Esophagus muscularis mucosa (tissue), 4 donors: ENCODE results near the gene GADD45G. TPM values are rescaled to one million over a fixed set of nuclear protein-coding genes. Genes with fewer than 3 reads are reported as not detected.

Experiments used
- DNase-seq: peaks from one replicate; pipeline ENCODE4 v3.0.0-alpha.2; 2017; ENCODE audit errors: extremely low spot score
- H3K27ac ChIP-seq, 4 donors: fragments of 200-600 bp; sonication (generic); replicated peaks in 1 of 4; 1 replicate in 3 of 4; 2 replicates in 1 of 4; pipeline ENCODE4 v1.5.1; 2016 to 2019; ENCODE audit warnings: mild to moderate bottlenecking in 1 of 4
- H3K27me3 ChIP-seq, 4 donors: fragments of 200-600 bp; sonication (generic); one replicate each; pipeline versions ENCODE4 v1.5.1 to v1.6.0; 2016 to 2019
- H3K36me3 ChIP-seq, 4 donors: fragments of 200-600 bp; sonication (generic); one replicate each; pipeline ENCODE4 v1.5.1; 2016 to 2019
- H3K4me1 ChIP-seq, 4 donors: fragments of 200-600 bp; sonication (generic); one replicate each; pipeline ENCODE4 v1.5.1; 2016 to 2019
- H3K4me3 ChIP-seq, 4 donors: fragments of 200-600 bp; sonication (generic); 1 replicate in 2 of 4; 2 replicates in 2 of 4; pipeline ENCODE4 v1.5.1; 2016 to 2019; ENCODE audit warnings: mild to moderate bottlenecking in 4 of 4, moderate library complexity in 1 of 4
- H3K9me3 ChIP-seq, 4 donors: fragments of 200-600 bp; sonication (generic); 1 replicate in 3 of 4; 2 replicates in 1 of 4; pipeline ENCODE4 v1.5.1; 2016 to 2019
- EP300 ChIP-seq: sonication (generic); formaldehyde crosslinking; IDR thresholded peaks from one replicate; pipeline ENCODE4 v1.6.1; 2017; ENCODE audit warnings: antibody characterized with exemption
- POLR2A ChIP-seq: fragments of 450-650 bp; IDR thresholded peaks from one replicate; pipeline ENCODE4 v1.6.1; 2017; ENCODE audit warnings: antibody characterized with exemption, moderate library complexity, mild to moderate bottlenecking, low read depth
- POLR2AphosphoS5 ChIP-seq, 2 donors: sonication (generic); formaldehyde crosslinking; IDR thresholded peaks; one replicate each; pipeline ENCODE4 v1.6.1; 2017; ENCODE audit warnings: antibody characterized with exemption in 2 of 2
- WGBS: methylation state at CpG from one replicate; pipeline ENCODE4 v1.1.5; 2018; 5-methylcytosine and 5-hydroxymethylcytosine counted together
- intact Hi-C: fragments of 100-400 bp; cut with DNase I; formaldehyde crosslinking; loops from one replicate; pipeline ENCODE4 v1.15.1; 2023
- total RNA-seq, 4 donors: library from RNA; depleted of rRNA; stranded (reverse); fragments of >200 nt; gene quantifications; one replicate each; pipeline versions ENCODE4 v1.1.0 to v1.2.1, GENCODE V29; 2016
- TF ChIP-seq, protein P1 (sequence below), 3 experiments: fragments of 200-600 bp in 2 of 3; fragments of 450-650 bp in 1 of 3; sonication (generic) in 2 of 3; IDR thresholded peaks; one replicate each; pipeline ENCODE4 v1.5.1; 2017 to 2019; ENCODE audit warnings: antibody characterized with exemption in 3 of 3, mild to moderate bottlenecking in 2 of 3, moderate library complexity in 1 of 3

GADD45G gene
- total RNA-seq, 4 donors from 2014 or later = 44.0 to 136 (median 103) TPM

DNA sequence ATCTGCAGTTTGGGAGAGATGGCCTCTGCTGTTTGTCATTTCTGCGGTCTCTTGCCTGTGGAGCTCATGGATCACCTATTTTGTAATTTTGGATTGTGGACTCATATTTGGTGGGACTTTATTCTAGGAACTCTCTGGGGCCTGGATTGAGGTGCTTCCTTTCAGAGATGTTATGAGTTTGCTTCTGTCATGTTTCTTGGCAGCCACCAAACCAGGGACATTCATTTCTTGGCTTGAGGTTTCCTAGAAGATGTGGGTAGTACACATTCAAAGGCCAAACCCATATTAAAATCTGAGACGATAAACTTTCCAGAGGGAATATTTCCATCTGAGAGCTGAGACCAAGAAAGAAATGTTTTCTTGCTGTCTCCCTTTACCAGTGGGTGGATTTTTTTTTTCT is 37.2 kb upstream of the GADD45G start:
- H3K4me3 ChIP-seq = no peak overlapping the region
- no peak overlapping the region for H3K27ac ChIP-seq
- H3K27me3 ChIP-seq = peaks cover 0 to 20% (median 0%) of the 10 kb centered on the region in 4 donors
- no peak for DNase-seq
- H3K9me3 ChIP-seq = no peaks in the 10 kb centered on the region
- H3K4me1 ChIP-seq = no peaks in the 10 kb centered on the region
- 89% methylated on average over 2 of the region's 2 CpGs for WGBS
- intact Hi-C loops = no loop called here
- no peak for TF ChIP-seq EP300
- TF ChIP-seq POLR2AphosphoS5 (IDR thresholded peaks at IDR 0.05) = no peak
- TF ChIP-seq, protein P1, sequence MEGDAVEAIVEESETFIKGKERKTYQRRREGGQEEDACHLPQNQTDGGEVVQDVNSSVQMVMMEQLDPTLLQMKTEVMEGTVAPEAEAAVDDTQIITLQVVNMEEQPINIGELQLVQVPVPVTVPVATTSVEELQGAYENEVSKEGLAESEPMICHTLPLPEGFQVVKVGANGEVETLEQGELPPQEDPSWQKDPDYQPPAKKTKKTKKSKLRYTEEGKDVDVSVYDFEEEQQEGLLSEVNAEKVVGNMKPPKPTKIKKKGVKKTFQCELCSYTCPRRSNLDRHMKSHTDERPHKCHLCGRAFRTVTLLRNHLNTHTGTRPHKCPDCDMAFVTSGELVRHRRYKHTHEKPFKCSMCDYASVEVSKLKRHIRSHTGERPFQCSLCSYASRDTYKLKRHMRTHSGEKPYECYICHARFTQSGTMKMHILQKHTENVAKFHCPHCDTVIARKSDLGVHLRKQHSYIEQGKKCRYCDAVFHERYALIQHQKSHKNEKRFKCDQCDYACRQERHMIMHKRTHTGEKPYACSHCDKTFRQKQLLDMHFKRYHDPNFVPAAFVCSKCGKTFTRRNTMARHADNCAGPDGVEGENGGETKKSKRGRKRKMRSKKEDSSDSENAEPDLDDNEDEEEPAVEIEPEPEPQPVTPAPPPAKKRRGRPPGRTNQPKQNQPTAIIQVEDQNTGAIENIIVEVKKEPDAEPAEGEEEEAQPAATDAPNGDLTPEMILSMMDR (IDR thresholded peaks at IDR 0.05) = no peak
- TF ChIP-seq POLR2A = no peak
- no peaks in the 10 kb centered on the region for H3K36me3 ChIP-seq

DNA sequence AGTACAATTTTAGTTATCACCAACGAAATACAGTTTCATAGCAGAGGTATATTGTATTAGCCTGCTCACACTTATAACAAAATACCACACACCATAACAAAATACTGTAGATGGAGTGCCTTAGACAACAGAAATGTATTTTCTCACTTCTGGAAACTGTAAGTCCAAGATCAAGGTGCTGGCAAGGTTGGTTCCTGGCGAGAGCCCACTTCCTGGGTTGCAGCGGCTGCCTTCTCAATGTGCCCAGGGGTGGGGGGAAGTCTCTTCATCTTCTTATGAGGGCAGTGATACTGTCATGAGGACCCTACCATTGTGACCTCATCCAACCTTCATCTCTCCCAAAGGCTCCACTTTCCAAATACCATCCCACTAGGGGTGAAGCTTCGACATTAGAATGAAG is 30.5 kb upstream of the GADD45G start:
- Histone ChIP-seq H3K27me3 (peaks cover 0 to 30% (median 2%) of the 10 kb centered on the region in 4 donors), H3K27ac (no peak overlapping the region), H3K9me3 (peaks cover 0 to 6% (median 0%) of the 10 kb centered on the region in 4 donors), H3K4me1 (no peaks in the 10 kb centered on the region), H3K36me3 (no peaks in the 10 kb centered on the region), H3K4me3 (no peak overlapping the region)
- intact Hi-C loops = loop anchor here (5.0 kb wide), 1 partner anchor 1298 kb away; no protein-coding TSS in a partner anchor
- no peak for DNase-seq
- TF ChIP-seq EP300 (no peak), POLR2A (no peak), POLR2AphosphoS5 (IDR thresholded peaks at IDR 0.05) (no peak)
- TF ChIP-seq, protein P1 (IDR thresholded peaks at IDR 0.05) = no peak
- WGBS = 46% methylated on average over 4 of the region's 4 CpGs

DNA sequence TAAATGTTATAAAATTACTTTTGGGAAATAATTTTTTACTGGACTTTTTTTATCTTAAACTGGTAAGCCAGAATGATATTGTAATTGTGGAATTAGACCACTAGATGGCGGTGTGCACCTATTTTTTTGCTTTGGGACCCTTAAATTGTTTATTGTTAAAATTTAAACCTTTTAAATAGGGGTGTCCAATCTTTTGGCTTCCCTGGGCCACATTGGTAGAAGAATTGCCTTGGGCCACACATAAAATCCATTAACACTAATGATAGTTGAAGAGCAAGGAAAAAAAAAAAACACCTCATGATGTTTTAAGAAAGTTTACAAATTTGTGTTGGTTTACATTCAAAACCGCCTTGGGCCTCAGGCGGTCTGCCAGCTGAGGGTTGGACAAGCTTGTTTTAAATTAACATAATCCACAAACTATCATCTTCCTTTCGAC is 28.4 kb upstream of the GADD45G start:
- DNase-seq = no peak
- no peaks in the 10 kb centered on the region for H3K36me3 ChIP-seq

DNA sequence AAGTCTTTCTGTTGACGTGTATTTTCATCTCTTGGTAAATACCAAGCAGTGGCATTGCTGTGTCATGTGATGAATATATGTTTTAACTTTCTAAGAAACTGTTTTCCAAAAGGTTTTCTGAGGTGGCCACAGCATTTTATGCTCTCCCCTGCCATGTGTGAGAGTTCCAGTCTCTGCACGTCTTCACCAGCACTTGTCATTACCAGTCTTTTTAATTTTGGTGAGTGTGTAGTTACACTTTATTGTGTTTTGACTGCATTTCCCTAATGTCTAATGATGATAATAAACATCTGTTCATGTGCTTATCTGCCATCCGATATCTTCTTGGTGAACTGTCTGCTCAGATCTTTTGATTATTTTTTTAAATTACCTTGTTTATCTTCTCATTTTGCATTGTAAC is 27.4 kb upstream of the GADD45G start:
- H3K27ac ChIP-seq = no peak overlapping the region
- no peak for TF ChIP-seq POLR2AphosphoS5 (IDR thresholded peaks at IDR 0.05)
- TF ChIP-seq, protein P1 (IDR thresholded peaks at IDR 0.05) = no peak
- no peak for TF ChIP-seq EP300
- TF ChIP-seq POLR2A = no peak
- H3K9me3 ChIP-seq = peaks cover 0 to 6% (median 0%) of the 10 kb centered on the region in 4 donors
- intact Hi-C loops = no loop called here
- no peak overlapping the region for H3K4me3 ChIP-seq
- peaks cover 0 to 39% (median 2%) of the 10 kb centered on the region in 4 donors for H3K27me3 ChIP-seq
- no peaks in the 10 kb centered on the region for H3K4me1 ChIP-seq
- H3K36me3 ChIP-seq = no peaks in the 10 kb centered on the region
- WGBS = 69% methylated on average over 3 of the region's 3 CpGs
- DNase-seq = no peak

More for the DNA sequence above, 28.4 kb upstream of the GADD45G start:
- Histone ChIP-seq H3K27me3 (peaks cover 0 to 46% (median 2%) of the 10 kb centered on the region in 4 donors), H3K4me3 (no peak overlapping the region), H3K4me1 (no peaks in the 10 kb centered on the region), H3K9me3 (peaks cover 0 to 6% (median 0%) of the 10 kb centered on the region in 4 donors), H3K27ac (no peak overlapping the region)
- 29% methylated on average over 4 of the region's 4 CpGs for WGBS
- TF ChIP-seq, protein P1 (IDR thresholded peaks at IDR 0.05) = peak; percentile 67 to 76 (median 69)
- no peak for TF ChIP-seq POLR2A
- intact Hi-C loops = no loop called here
